ENCODE results near the gene JADE2.

GRCh38 chr5:134503937-134504437, 21.5 kb upstream of the JADE2 start:
- TF ChIP-seq TAF1 (IDR thresholded peaks at IDR 0.05; ENCODE audit: low read depth, low read length) = no peak
- no peak for TF ChIP-seq CTCF (IDR thresholded peaks at IDR 0.05; ENCODE audit: control extremely low read depth in 1 of 3, insufficient read depth in 1 of 3, low read depth in 1 of 3, low read length in 3 of 3)
- no peak for TF ChIP-seq HDAC6 (IDR thresholded peaks at IDR 0.05; ENCODE audit: low read depth, low read length)
- no peak for TF ChIP-seq GABPA (IDR thresholded peaks at IDR 0.05; ENCODE audit: borderline replicate concordance, insufficient read depth, low read length)

All from H1 (cell line).